Measurements from ENCODE around the gene GOLGB1. TPM values are rescaled to one million over a fixed set of nuclear protein-coding genes. Genes with fewer than 3 reads are reported as not detected.
A peak's percentile ranks its signal among the peaks of the same experiment; 100 is the strongest.

Gene GOLGB1
- total RNA-seq, 3 donors from 2014 or later: 65.1 to 86.9 (median 71.6) TPM

GRCh38 chr3:121661376-121661775, 88.2 kb downstream of the GOLGB1 start:
- Histone ChIP-seq H3K9me3 (no peaks in the 10 kb centered on the region), H3K36me3 (ENCODE audit: low read depth) (peaks cover 10% of the 10 kb centered on the region), H3K4me1 (ENCODE audit: low read depth) (no peaks in the 10 kb centered on the region), H3K4me3 (no peak overlapping the region)
- intact Hi-C loops (cut with DNase I, micrococcal nuclease): no loop called here
- DNase-seq: peak in 1 of 3 donors; percentile 10
- peak; percentile 4 for ATAC-seq
- TF ChIP-seq, protein P1, sequence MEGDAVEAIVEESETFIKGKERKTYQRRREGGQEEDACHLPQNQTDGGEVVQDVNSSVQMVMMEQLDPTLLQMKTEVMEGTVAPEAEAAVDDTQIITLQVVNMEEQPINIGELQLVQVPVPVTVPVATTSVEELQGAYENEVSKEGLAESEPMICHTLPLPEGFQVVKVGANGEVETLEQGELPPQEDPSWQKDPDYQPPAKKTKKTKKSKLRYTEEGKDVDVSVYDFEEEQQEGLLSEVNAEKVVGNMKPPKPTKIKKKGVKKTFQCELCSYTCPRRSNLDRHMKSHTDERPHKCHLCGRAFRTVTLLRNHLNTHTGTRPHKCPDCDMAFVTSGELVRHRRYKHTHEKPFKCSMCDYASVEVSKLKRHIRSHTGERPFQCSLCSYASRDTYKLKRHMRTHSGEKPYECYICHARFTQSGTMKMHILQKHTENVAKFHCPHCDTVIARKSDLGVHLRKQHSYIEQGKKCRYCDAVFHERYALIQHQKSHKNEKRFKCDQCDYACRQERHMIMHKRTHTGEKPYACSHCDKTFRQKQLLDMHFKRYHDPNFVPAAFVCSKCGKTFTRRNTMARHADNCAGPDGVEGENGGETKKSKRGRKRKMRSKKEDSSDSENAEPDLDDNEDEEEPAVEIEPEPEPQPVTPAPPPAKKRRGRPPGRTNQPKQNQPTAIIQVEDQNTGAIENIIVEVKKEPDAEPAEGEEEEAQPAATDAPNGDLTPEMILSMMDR (IDR thresholded peaks at IDR 0.05): no peak

DNA sequence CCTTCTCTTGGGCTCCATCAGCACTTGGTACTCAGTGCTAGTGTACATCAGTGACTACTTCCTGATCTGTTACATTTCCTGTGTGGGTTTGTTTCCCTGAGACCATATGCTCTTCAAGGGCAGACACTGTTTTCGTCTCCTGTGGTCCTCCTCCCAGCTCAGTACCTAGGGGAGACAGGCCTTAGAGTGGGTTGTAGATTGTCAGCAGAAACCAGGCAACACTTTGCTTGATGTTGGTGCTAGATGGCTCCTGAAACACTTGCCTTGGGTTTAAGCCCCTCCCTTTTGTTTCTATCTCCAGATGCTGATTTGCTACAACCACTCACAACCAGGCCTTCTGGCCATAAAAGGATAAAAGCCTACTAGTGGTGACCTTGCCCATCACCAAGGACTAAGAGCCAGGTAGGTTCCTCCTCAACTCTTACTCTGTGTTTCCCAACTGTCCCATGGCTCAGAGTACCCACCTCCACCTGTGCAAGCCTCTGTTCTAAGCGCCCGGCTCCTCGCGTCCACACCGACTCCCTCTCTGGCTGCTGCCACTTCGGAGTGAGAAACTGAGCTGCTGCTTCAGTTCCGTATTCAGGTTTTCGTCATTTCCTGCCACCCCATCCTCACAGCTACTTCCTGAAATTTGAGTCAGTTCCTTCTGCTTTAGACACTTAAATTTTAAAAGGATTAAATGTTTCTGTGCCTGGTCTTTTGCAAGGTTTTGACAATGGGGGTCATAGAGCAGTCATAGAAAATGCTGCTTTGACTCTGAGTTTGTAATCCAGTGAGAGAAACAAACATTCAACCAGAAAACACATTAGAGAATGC, 89.0 kb downstream of the GOLGB1 start, which contains the start of gene HCLS1:
Gene HCLS1 (minus strand): TSS at position 548 of the 816 bp plus-strand sequence. CDS start 2,556 bp downstream, outside the sequence.
- intact Hi-C loops (cut with DNase I, micrococcal nuclease): no loop called here
- TF ChIP-seq, protein P1 (IDR thresholded peaks at IDR 0.05): no peak
- no peaks in the 10 kb centered on the region for H3K4me1 ChIP-seq (ENCODE audit: low read depth)
- H3K9me3 ChIP-seq: no peaks in the 10 kb centered on the region
- no peak within 1 kb of the TSS for H3K4me3 ChIP-seq
- peaks cover 7% of the 10 kb centered on the region for H3K36me3 ChIP-seq (ENCODE audit: low read depth)
- peak; percentile 58 to 74 (median 61) for DNase-seq
- peak; percentile 82 for ATAC-seq

DNA sequence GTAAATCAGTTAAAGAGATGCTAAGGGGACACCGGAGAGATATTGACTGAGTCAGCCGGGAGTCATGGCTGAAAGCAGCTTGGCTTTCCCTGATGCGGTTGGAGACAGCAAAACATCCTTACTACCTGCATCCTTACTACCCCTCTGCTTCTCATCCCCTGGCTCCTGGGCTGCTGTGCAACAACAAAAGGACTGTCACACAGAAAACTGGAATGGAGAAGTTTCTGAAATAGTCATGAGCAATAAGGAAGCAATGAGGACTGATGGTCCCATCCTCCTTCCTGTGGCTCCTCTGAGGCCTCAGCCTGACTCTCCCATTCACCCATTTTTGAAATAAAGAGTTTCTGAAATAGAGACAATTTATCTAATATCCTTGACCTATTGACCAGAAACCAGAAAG, 90.0 kb downstream of the GOLGB1 start:
- no peak for ATAC-seq
- Histone ChIP-seq H3K4me1 (ENCODE audit: low read depth) (no peaks in the 10 kb centered on the region), H3K9me3 (no peaks in the 10 kb centered on the region), H3K4me3 (no peak overlapping the region), H3K36me3 (ENCODE audit: low read depth) (peaks cover 7% of the 10 kb centered on the region)
- intact Hi-C loops (cut with DNase I, micrococcal nuclease): no loop called here
- TF ChIP-seq, protein P1 (IDR thresholded peaks at IDR 0.05): no peak
- no peak for DNase-seq

GRCh38 chr3:121658716-121659435, 90.7 kb downstream of the GOLGB1 start:
- Histone ChIP-seq H3K4me3 (no peak overlapping the region), H3K9me3 (no peaks in the 10 kb centered on the region), H3K36me3 (ENCODE audit: low read depth) (peaks cover 2% of the 10 kb centered on the region), H3K4me1 (ENCODE audit: low read depth) (no peaks in the 10 kb centered on the region)
- TF ChIP-seq, protein P1 (IDR thresholded peaks at IDR 0.05): no peak
- DNase-seq (no peak), ATAC-seq (no peak)
- intact Hi-C loops (cut with DNase I, micrococcal nuclease): no loop called here

- ATAC-seq (peak; percentile 47), DNase-seq (no peak)
- no peak overlapping the region for H3K4me3 ChIP-seq
- TF ChIP-seq, protein P1 (IDR thresholded peaks at IDR 0.05): no peak
- no peaks in the 10 kb centered on the region for H3K4me1 ChIP-seq (ENCODE audit: low read depth)
- intact Hi-C loops (cut with DNase I, micrococcal nuclease): no loop called here
- H3K36me3 ChIP-seq (ENCODE audit: low read depth): no peaks in the 10 kb centered on the region
- H3K9me3 ChIP-seq: no peaks in the 10 kb centered on the region
Observed at GRCh38 chr3:121654493-121655385, 94.8 kb downstream of the GOLGB1 start.
